HG03442 (cell line): ENCODE results near the gene HM13.
A peak's percentile ranks its signal among the peaks of the same experiment; 100 is the strongest.
"Not testable (repeated sequence)": the region's sequence is repeated elsewhere in the genome, so short reads cannot be mapped to it uniquely, and the experiment has no call there.

Source experiments
- ATAC-seq: cut with Tn5 transposase; IDR thresholded peaks from one replicate; pipeline ENCODE4 v1.9.1; 2021; ENCODE audit warnings: mild to moderate bottlenecking, moderate library complexity; ENCODE audit not compliant: unreplicated experiment

Gene HM13

DNA sequence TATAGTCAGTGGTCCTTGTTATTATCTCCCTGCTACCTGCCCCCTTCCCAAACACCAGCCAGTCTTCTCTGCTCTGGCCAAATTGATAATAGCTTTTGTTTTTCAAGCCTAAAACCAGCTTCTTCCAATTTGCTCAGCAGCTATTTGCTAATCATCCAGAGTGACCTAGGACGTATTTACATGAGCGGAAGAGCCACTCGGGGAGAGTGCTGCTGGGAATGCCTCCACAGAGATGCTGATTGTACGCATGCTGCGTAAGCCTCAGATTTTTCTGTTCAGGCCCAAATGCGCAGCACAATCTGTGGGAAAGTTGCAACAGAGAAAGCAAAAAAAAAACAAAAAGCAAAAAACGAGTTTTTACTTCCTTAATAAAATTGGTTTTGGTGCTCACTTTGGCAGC, 66.5 kb downstream of the HM13 start:
- ATAC-seq = no peak

GRCh38 chr20:31581391-31581790, 67.1 kb downstream of the HM13 start:
- ATAC-seq = no peak

GRCh38 chr20:31587545-31588389, 73.5 kb downstream of the HM13 start:
- ATAC-seq = no peak

- ATAC-seq = no peak
These were observed 76.5 kb downstream of the HM13 start for GRCh38 chr20:31590717-31591225.

GRCh38 chr20:31593221-31594001, 79.2 kb downstream of the HM13 start:
- ATAC-seq = no peak

DNA sequence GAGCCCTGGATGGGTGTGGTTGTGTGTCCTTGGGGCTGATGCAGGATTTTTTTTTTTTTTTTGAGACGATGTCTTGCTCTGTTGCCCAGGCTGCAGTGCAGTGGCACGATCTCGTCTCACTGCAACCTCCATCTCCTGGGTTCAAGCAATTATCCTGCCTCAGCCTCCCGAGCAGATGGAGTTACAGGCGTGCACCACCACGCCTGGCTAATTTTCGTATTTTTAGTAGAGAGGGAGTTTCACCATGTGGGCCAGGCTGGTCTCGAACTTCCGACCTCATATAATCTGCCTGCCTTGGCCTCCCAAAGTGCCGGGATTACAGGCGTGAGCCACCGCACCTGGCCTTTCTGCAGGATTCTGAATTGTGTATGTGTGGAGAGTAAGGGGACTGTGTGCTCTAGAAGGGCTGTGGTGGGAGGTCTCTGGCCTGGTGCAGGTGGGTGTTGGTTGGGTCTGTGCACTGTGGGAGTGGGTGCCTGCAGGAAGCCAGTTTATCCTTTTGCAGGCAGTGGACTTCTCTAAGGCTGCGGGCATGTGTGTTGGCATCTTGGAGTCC, 79.8 kb downstream of the HM13 start:
- ATAC-seq = no peak

- ATAC-seq = no peak
These were observed 80.5 kb downstream of the HM13 start for GRCh38 chr20:31594558-31595379.

- no peak for ATAC-seq
These were observed 81.1 kb downstream of the HM13 start for GRCh38 chr20:31595380-31595653.

- no peak for ATAC-seq
These were observed 81.6 kb downstream of the HM13 start for GRCh38 chr20:31595654-31596411.

DNA sequence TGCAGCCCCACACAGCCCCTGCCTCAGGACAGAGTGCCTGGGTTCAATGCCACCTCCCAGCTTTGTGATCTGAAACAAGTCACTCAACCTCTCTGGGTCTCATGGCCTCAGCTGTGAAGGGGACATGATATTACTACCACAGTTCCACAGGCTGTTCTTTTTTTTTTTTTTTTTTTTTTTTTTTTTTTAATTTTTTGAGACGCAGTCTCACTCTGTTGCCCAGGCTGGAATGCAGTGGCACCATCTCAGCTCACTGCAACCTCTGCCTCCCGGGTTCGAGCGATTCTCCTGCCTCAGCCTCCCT, 82.1 kb downstream of the HM13 start:
- not testable (repeated sequence) for ATAC-seq

GRCh38 chr20:31596831-31597480, 82.7 kb downstream of the HM13 start:
- no peak for ATAC-seq

GRCh38 chr20:31597481-31597855, 83.2 kb downstream of the HM13 start:
- no peak for ATAC-seq

DNA sequence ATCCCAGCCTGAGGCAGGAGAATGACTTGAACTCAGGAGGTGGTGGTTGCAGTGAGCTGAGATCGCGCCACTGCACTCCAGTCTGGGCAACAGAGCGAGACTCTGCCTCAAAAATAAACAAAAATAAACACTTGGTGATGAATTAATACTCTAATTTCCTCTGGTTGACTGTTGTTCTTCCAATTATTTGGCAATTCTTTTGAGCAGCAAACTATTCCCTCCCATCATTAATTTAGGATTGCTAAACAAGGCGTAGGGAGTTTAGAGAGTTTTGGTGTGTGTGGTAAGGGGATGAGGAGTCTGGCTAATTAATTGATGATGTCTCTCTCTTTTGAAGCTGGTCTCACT, 88.2 kb downstream of the HM13 start:
- ATAC-seq = no peak

DNA sequence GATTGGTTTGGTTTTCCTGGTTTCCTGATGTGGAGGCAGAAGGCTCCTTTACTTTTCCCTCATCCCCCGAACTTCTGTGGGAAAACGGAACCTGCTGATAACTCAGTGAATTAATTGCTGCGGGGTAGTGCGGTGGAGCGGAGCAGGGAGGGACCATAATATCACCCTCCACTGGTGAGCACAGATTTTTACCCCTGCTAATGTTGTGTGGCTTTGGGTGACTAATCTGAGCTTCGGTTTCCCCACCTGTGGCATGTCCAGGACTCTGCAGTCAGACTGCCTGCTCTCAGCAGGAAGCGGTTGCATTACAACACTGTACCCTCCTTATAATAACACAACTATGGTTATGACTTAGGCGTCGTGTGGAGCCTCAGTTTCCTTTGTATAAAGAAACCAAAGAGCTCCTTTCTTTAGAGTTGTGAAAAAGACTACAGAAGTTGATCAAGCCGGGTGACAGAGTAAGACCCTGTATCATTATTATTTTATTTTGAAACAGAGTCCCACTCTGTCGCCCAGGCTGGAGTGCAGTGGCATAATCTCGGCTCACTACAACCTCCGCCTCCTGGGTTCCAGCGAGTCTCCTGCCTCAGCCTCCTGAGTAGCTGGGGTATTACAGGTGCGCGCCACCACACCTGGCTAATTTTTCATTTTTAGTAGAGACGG, 88.7 kb downstream of the HM13 start:
- peak; percentile 79 for ATAC-seq

DNA sequence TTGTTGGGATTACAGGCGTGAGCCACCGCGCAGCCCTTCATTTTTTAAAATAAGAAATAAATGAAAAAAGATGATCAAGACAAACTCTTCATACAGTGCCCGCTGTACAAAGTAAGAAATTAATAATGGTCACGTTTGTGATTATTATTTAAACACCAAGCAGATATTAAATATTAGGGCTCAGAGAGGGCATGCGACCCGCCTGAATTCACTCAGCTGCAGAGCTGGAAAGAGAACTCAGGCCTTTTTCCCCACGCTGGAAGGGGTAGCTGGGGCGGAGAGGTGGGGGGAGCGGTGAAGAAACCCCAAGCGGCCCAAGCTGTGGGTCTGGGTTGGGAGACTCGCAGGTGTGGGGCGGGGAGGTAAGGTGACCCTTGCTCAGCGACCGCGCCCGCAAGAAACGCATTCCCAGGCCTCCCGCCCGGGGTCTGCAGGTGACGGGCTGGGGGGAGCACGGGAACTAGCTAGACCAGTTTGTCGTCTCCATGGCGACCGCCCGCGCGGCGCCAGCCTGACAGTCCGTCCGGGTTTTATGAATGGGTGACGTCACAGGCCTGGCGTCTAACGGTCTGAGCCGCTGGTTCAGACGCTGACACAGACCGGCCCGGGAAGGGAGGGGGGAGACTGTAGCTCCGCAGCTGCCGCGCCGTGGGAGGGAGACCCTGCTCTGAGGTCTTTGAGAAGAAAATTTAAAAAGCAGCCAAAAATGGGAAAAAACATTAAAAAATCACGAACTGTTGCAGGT, 89.8 kb downstream of the HM13 start:
- ATAC-seq = peak; percentile 48

GRCh38 chr20:31604567-31605030, 90.4 kb downstream of the HM13 start:
- no peak for ATAC-seq

- ATAC-seq = peak; percentile 73
These were observed 91.0 kb downstream of the HM13 start, which contains the start of gene ID1 for GRCh38 chr20:31605031-31605901. Gene ID1 (plus strand): TSS chr20:31605289. CDS start chr20:31605388, 99 bp downstream.
